IPS-NIHi11 (cell line): Measurements from ENCODE around the gene CTAGE1.
"Not testable (repeated sequence)": the region's sequence is repeated elsewhere in the genome, so short reads cannot be mapped to it uniquely, and the experiment has no call there.

Experiments used
- DNase-seq: peaks from one replicate; pipeline ENCODE4 v3.0.0; 2012; ENCODE audit warnings: mixed read lengths, low spot score

CTAGE1 gene

DNA sequence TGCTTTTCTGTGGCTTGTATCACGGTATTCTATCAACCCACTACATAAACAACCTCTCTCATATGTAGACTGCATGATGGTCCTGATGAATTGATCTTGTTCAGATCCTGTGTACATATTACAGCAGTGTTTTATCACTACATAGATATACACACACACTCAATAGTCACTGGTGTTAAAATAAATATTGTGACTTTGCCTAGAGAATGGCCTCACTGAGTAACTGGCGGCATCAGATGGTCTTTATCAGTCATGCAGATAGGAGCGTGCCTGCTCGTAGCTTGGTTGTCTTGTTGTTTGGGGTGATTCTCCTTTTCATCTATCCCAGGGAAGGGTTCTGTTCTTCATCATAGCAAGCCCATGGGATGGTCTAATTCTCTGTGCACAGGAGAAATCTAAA, 18.4 kb upstream of the CTAGE1 start:
- no peak for DNase-seq

GRCh38 chr18:22434973-22435608, 17.4 kb upstream of the CTAGE1 start:
- DNase-seq: no peak

DNA sequence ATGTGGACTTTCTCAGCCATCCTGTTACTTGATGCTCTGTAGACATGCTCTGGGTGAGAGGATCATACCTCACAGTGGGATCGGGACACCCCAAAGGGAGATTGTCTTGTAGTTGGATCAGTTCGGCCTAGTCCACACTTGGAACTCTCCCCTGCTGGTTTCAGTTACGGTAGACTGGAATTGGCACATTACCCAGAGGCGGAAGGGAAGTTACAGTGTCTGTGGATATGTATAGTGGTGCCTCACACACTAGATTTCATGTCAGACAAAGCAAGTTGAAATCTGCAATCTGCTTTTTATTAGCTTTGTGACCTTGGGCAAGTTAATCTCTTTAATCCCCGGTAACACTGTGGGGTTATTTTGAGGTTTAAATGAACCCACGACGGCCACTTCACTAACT, 16.2 kb upstream of the CTAGE1 start:
- DNase-seq: no peak

DNA sequence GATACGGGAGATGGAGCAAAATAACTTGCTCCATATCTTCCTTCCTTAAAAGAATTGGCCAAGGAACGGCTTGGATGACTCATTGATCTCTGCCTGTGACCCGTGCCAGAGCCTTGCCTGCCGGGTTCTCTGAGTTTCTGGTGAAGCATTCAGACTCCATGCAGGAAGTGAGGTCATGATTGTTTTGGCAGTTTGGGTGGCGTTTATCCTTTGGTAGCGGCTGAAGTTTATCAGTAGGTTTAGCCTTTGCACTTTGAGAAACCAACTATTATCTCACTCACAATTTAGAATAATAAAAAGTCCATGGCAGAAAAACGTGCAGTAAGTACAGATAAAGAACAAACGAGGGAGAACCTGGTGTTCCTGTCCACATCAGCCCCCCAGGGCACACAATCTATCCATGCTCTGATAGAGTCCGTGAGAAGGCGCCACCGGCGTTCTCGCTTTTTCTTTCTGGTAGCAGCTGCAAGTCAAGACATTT, 15.0 kb upstream of the CTAGE1 start:
- no peak for DNase-seq

DNA sequence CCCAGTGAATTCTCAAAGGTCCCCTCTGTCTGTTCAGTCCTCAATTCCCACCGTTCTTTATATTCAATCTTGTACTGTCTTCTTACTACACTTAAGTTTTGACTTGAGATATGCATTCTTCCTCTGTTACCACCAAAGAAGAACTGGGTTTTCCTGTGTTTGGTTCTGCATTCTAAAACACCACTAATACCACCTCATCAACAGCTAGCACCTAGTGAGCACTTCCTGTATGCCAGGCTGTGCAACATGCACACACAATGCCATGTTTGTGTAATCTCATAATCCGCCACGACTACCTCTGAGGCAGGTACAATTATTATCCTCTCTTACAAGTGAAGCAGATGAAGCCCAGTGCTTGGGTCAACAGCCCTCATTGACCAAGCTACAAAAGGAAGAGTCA, 11.8 kb upstream of the CTAGE1 start:
- no peak for DNase-seq

DNA sequence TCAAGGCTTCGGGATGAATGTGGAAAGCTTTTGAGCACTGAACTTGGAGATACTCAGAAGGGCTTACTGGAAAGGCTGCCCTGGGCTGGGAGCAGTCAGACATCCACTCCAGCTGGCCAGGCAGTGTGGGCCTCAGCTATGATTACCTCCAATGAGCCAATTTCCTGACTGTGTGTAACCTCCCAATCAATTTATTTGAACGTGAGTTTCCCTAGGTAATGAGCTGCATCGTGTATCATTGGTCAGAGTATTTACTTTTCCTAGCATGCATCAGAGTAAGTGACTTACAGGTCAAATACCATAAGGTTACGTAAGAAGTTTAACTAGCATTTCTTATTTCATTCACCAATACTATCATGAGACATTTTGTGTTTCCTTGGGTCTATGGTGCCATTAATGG, 11.0 kb upstream of the CTAGE1 start:
- no peak for DNase-seq

DNA sequence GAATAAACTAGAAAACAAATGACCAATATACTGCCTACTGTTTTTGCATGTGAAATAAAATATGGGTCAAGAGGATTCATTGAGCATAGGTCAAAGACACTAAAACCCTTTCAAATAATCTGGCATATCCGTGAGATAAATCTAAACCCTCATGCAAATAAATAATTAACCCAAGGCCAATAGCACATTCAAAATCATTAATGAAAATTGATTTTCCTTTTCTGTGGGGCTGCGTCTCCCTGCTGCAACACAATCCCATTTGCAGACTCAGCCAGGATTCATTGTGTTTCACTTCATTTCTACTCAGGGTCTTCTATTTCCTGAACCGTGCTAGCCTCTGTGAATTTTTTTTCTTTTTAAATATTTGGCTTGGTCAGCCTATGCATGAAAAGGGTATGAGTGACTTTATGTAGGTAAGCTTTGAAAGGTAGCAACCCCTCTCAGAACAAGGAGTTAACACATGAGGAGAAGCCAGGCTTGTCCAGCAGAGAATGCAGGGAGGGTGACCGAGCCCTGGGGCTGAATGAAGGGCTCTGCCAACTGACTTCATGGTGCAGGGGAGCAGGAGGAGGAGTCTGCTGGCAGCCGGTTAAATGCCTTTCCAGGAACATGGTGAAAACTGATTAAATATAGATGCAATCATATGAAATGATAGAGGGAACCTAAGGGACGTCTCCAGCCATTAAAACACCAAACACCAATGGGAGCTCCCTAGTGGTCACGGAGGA, 10.3 kb upstream of the CTAGE1 start:
- DNase-seq: no peak

DNA sequence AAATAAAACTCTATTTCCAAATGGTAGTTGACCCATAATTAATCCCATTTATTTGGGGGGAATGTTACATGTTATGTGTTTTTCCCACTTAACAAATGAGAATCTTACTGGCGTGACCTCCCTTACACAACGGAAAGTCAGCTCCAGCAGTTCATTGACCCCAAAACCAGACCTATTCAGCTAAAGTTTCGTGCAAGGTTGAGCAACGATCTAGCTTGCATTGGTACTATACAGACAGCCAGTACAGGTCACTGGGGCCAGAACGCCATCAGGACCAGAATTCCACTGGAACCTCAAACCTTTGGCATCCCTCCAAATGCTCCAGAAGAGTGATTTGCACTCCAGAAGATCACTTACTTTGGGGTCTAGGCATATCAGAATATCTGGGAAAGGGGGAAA, 6.8 kb upstream of the CTAGE1 start:
- DNase-seq: no peak

GRCh38 chr18:22423878-22424564, 6.3 kb upstream of the CTAGE1 start:
- DNase-seq: no peak

DNA sequence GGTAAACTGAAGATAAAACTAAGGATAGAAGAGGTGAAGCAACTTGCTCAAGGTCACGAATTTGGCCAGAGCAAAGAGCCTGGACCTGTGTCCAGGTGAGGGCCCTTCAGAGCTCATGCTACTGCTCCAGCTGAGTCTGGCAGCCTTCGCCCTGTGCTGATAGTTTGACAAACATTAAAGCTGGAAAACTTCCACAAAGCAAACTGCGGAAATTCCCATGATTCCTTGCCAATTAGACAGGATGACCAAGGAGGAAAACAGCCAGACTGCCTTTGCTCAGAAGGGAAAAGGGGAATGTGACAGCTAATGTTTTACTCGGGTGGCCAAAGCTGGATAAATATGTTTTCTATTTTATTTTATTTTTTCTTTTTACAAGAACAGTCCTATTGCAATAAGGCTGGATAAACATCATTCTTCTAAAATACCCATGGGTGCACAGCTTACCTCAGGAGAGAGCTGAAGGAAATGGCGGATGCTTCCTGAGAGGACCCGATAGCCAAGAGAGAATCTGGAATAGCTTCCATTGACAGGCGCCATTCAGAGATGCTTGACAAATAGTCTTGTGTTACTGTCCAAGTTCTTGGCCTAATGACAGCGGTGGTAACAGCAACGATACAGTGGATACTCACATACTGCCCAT, 5.3 kb upstream of the CTAGE1 start:
- no peak for DNase-seq

DNA sequence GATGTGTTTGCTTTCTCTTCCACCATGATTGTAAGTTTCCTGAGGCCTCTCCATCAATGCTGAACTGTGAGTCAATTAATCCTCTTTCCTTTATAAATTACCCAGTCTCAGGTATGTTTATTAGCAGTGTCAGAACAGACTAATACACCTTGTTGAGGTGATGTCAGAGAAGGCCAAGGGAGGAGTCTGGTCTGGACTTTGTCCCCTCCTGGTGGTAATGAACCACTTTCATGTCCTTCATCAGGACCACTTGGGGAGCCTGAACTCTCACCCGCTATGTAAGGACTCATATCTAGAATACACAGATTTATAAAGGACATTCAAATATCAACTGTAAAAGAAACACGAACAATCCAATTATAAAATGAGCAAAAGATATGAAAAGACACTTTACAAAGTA, 2.9 kb upstream of the CTAGE1 start:
- no peak for DNase-seq

DNA sequence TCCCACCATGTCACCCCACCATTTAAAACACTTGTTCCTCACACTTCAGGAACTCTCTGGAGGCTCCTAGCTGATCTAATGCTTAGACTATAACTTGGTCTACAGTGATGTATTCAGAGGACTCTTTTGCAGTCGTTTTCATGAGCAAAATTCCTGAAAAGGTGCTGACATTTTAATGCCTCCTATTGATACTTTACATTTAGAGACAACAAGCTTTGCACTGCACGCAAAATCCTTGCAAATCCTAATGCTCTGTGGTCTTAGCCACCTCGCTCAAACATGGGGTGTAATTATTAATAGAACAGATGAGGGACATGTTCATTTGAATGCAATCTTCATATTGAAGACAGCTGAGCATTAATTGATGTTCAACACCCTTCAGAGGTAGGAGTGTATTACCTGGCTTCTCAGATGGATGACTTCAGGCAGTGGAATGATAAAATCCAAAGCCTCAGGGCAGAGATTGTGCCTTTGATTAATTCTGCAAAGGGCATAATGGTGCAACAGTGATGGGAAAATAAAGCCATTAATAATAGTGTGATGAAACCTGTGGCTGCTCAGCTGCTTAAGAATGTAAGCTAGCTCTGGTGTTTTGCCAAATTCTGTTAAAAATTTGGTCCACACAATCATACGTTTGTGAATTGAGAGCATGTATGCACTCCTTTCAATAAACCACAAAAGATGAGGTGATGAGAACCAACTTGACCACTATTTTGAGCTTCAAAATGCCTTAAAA, 5.4 kb downstream of the CTAGE1 start:
- DNase-seq: no peak

DNA sequence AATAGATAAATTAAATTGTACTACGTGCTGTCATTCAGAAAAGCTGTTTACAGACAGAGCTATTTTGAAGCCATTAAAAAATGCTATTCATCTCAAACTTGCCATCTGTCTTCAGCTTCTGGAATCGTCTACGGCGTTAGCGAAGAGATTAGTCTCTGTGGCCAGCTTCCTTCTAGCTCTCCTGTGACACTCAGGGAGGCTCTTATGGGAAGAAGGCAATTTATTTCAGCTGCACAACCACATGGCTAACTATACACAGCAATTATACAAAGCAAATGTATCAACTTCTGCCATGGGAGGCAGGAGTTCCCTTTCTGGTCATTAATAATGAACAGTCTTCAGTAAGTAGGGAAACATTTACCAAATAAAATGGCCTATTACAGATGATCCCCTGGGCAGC, 6.3 kb downstream of the CTAGE1 start:
- no peak for DNase-seq

DNA sequence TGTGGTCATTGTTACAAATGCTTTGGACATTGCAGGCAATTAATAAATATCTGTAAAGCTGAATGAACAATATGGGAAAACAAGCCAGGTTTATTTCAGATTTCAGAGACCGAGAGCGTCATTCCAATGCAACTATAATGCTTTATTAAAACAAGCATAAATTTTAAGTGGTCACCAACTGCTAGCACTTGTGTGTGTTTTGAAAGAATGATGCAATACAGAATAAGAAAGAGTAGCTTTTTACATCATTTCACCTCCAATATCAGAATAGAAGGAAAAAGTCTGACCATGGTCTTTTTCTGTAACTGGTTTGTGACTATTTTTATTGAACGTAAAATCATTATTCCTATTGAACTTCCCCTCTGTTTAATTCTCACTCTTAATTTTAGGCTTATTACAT, 7.6 kb downstream of the CTAGE1 start:
- DNase-seq: no peak

GRCh38 chr18:22409445-22409844, 8.3 kb downstream of the CTAGE1 start:
- no peak for DNase-seq

DNA sequence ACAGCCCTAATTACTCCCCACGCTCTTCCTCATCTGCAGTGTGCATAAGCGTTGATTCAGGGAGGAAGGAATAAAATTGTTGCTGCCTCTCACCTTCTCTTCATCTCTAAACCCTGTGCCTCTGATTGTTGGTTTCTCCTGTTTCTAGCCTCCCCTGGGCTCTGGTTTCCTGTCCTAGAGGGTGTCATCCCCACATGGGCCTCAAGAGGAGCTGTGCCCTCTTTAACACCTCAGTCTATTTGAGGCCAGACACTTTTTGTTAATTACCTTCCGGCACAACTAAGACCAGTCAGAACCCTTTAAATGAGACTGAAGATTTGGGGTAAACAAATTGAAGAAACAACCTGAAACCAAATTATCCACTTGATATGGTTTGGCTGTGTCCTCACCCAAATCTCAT, 9.7 kb downstream of the CTAGE1 start:
- DNase-seq: no peak

GRCh38 chr18:22405142-22405541, 12.6 kb downstream of the CTAGE1 start:
- no peak for DNase-seq

GRCh38 chr18:22403950-22404349, 13.8 kb downstream of the CTAGE1 start:
- no peak for DNase-seq

- no peak for DNase-seq
Observed at GRCh38 chr18:22399949-22400348, 17.8 kb downstream of the CTAGE1 start.

DNA sequence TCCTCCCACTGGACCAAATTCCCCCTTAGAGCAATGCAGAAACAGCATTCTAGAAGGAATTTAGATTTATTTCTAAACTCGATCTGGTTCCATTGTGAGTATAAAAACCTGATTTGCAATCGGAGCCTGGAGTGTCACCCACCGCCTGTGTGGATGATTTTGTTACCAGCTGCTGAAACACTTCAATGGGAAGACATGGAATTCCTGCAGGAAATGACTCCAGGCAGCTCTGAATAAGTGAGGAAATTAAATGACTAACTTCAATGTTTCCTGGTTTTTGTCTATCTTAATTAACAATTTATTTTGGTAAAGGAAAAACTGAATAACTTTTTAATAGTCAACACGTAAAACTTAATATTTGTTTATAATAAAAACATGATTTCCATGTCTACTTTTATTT, 19.3 kb downstream of the CTAGE1 start:
- no peak for DNase-seq

DNA sequence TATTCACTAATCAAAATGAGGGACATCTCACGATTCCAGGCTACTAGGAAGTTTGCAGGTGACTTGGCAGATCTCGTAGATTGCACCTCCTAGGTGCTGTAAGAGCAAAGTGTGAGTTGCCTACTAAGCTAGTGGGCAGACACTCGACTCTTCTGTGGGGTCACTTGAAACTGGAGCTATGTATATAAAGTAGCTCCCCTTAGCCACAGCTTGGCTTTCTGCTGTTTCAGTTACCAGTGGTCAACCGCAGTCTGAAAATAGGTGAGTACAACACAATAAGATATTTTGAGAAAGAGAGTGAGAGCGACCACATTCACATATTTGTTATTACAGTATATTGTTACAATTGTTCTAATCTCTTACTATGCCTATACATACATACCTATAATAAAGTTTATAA, 23.3 kb downstream of the CTAGE1 start:
- no peak for DNase-seq

DNA sequence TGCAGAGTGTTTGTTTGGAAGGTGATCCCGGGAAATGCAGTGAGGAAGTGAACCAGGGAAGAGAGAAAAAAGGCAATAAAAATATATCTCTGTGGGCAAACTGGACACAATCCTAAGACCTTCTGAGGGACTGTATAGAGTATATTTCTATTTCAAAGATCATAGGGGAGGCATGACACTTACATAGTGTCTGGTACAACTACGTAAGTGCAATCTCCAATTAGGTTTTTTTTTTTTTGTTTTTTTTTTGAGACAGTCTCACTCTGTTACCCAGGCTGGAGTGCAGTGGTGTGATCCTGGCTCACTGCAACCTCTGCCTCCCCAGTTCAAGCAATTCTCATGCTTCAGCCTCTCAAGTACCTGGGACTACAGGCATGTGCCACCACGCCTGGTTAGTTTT, 24.6 kb downstream of the CTAGE1 start:
- not testable (repeated sequence) for DNase-seq
